GM18951 (cell line): Measurements from ENCODE around the gene FLAD1.

Experiments used
- POLR2A ChIP-seq: IDR thresholded peaks from 4 replicates; pipeline ENCODE4 v1.6.1; 2011; ENCODE audit warnings: mild to moderate bottlenecking; ENCODE audit not compliant: insufficient read length, insufficient read depth; ENCODE audit errors: extremely low read depth
- in situ Hi-C: fragments of 300-500 bp; cut with MboI; formaldehyde crosslinking; loops from one replicate; pipeline ENCODE4 v1.12.0; 2022; ENCODE audit warnings: low sequenced_read_pairs, mixed read lengths, inconsistent platforms; ENCODE audit not compliant: unreplicated experiment

Gene FLAD1

DNA sequence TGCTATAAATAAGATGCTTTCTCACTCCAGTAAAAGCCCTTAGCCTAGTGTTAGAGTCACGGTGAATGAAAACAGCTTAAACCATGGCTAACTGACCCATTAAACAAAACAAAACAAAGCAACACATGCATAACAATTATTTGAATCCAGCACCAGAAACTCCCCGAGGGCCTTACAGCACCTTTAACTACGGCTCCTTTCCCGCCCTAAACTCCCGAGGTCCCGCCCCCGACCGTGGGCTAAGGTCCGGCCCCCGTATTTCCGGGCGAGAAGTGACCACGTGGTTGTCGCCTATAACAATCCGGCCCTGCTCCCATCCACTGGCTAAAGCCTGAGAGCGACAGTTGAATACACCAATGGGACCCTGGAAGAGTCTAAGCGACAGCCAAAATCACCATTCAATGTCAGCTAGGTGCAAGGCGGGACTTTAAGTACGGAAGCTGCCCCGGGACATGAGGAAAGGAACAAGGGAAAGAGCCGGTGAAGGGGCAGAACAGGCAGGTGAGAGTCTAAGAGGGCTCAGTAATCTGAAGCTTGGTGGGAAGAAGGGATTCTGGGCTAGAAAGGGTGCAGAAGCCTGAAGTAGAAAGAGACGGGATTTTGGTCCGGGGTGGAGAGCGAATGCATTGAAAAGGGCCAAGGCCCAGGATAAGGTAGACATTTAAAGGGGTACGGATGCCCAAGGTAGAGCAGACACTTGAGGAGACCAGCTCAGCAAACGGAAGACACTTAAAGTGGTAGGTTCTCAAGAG is at the start of gene FLAD1:
Gene FLAD1, plus strand, starts transcription at position 448 of the 752 bp plus-strand sequence. CDS start 351 bp downstream, outside the sequence.
- in situ Hi-C loops, result no loop called here
- peak; percentile 75 for TF ChIP-seq POLR2A

DNA sequence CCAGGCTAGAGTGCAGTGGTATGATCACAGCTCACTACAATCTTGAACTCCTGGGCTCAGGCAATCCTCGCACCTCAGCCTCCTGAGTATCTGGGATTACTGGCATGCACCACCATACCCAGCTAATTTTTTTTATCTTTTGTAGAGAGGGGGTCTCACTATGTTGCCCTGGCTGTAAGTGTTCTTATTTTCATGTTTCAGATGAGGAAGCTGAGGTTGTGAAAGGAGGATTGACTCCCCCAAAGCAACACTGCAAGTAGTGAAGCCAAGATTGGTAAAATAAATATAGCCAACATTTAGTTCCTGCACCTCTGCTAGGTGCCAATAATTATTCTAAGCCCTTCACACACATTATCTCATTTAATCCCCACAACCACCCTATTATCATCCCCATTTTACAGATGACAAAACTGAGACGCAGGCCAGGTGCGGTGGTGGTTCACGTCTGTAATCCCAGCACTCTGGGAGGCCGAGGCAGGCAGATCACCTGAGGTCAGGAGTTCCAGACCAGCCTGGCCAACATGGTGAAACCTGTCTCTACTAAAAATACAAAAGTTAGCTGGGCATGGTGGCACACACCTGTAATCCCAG is 48.7 kb upstream of the FLAD1 start:
- in situ Hi-C loops, result no loop called here
- no peak for TF ChIP-seq POLR2A

DNA sequence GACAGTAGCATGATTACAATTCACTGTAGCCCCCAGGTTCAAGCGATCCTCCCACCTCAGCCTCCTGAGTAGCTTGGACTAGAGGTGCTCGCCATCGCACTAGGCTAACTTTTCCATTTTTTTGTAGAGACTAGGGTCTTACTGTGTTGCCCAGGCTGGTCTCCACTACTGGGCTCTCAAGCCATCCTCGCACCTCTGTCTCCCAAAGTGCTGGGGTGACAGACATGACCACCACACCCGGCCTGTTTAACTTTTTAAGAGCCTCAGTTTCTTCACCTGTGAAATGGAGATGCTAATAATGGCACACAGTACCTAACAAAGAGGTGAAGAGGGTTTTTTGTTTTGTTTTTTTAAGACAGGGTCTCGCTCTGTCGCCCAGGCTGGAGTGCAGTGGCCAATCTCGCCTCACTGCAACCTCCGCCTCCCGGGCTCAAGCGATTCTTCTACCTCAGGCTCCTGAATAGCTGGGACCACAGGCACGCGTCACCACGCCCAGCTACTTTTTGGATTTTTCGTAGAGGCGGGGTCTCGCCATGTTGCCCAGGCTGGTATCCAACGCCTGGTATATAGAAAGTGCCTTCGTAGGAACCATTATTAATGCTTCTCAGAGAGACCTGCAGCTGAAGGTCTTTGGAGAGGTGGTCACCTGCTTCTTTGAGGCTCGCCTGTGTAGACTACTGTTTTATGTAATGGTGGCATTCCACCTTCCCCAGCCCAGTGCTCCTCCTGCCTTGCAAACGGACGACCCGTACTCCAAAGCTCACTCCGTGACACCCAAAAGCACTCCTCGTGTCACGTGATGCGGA is 47.2 kb upstream of the FLAD1 start:
- TF ChIP-seq POLR2A, result no peak
- in situ Hi-C loops, result no loop called here

DNA sequence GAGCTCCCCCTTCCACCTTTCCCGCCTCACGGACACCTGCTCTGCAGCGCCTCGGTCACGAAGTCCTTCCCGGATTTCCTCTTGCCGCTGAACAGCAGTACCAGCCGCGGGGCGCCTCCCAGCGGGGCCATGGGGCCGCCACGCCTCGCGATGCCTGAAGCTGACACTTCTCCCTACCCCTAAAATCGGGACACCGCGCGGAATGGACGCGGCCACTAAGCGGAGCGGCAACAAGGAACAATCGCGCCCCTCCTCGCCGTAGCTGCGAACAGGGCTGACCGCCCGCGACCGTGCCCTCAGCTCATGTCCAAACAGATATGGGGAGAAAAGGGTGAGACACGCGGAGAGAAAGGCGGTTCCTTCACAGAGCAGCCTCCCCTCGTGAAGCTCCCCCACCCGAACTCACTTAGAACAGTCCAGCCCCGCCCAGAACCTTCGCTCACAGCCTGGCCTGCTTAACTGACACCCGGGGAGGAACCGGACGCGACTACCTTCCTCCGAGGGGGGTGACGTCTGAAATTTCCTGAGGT is 46.5 kb upstream of the FLAD1 start, which contains the start of gene PMVK:
Gene PMVK, minus strand, starts transcription at position 165 of the 530 bp plus-strand sequence. Its CDS starts 34 bp downstream, at position 131.
- peak; percentile 86 for TF ChIP-seq POLR2A
- in situ Hi-C loops, result no loop called here

DNA sequence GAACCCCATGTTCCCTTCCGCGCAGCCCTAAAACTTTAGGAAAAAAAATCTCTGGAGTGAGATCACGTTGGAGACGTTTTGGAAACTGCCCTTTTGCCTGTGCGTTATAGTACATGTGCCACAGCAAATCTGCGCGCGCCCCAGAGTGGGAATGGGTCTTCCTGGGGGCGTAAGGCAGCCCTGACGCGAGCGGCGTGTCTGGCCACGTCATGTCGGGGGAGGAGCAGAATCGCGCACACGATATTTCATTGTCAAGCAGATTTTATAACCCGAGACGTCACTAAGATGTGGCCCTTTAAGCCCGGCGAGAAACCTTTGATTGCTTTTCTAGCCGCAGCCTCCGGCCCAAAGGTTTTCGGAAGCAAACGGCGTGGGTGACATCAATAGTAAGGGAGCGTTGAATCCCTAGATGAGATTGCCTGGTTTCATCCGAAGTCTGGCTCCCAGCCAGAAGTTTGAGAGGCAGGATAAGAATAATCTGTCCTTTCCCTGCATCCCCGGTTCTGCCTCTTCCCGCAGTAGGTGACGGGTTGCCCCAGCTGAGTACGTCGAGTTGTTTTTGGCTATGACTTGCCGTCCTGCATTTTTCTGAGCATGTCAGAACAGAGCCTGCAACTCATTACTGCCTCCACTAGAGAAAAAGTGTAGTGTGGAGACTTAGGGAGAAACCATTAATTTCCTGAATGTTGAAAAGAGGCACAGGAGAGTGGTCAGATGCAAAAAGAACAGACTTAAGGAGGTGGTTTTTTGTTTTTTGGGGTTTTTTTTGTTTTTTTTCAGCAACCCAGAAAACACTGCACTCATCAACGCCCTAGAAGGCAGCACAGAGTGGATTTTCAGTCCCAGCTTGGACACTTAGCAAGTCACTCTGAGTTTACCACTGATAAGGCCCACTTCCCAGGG is 45.8 kb upstream of the FLAD1 start:
- in situ Hi-C loops, result no loop called here
- TF ChIP-seq POLR2A, result peak; percentile 50

DNA sequence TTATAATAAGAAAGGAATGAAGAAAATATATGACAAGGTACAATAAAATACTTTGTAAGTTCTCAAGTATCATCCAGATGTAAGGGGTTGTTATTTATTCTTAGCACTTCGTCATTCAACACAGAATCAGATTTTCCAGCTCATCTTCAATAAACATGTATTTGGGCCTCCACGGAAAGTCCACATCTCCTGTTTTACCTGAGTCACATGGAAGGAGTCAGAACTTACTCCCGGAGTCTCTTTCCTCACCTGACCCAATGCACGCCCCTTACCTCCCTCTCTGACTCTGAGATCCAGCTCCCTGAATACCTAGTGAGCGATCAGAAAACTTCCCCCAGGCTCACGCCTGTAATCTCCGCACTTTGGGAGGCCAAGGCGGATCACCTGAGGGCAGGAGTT is 45.2 kb upstream of the FLAD1 start:
- TF ChIP-seq POLR2A, result no peak
- in situ Hi-C loops, result no loop called here

DNA sequence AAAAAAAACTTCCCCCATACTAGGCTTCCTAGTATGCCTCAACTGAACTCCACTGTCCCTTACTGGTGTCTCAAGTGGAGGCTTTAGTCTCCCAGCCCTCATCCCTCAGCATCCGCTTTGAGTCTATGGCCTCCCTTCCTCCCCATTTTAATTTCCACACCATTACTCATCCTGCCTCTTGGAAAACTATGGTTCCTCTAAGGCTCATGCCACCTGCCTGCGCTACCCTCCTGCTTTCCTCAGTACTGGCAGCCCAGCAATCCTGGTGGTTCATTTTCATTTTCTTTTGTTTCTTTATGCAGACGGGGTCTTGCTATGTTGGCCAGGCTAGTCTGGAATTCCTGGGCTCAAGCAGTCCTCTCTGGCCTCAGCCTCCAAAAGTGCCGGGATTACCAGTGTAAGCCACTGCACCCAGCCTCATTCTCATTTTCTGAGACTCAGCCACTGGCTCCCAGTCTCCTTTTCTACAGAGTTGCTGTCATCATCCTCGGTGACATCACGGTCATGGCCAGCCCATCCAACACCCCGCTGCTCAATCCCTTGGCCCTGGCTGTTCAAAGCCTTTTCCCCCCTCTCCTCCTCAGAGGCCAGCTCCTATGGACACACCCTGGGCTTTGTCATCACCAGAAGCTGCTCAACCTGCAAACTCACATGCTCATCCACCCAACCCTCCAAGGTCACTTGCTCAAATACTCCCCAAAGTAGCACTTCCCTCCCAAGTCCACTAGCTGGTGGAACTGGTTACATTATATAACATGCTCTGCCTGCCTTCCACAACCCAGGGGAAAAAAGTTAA is 44.3 kb upstream of the FLAD1 start:
- no peak for TF ChIP-seq POLR2A
- in situ Hi-C loops, result no loop called here

DNA sequence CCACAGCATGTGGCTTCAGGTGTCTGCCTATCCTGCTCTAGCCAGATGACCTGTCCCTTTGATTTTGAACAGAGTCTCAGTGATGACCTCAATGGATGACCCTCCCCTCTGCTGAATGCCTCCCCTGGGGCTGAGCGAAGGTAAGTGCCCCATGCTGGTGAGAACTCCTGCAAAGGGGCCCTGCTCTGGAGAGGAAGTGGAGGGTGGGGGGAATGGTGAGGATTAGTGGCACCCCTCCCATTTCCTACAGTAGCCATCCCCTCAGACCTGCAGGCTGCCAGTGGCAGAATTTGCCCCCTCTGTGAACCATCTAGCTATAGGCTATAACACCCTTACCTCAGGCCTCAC is 43.0 kb upstream of the FLAD1 start:
- in situ Hi-C loops, result no loop called here
- no peak for TF ChIP-seq POLR2A

DNA sequence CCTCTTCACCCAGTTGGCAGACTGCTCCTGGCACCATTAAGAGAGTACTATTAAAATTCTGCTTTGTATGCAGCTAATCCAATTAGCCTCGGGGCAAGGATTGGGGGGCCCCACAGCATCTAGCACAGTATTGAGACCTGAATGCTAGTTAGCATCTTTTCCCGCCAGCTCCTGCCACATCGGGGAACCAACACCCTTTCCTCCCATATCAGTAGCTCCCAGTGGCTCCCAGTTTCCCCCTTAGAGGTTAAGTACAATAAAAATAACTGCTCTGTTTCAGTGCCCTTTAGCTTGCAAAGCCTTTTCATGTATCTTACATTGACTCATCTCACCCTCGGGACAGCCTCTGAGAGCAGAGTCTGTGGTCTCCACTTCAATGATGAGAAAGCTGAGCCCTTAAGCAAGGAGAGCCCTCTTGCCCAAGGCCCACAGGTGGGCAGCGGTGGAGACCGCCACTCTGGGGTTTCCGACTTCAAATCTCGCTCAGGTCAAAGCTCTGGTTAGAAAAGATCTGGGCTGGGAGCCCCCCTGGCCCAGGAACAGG is 42.4 kb upstream of the FLAD1 start:
- in situ Hi-C loops, result no loop called here
- TF ChIP-seq POLR2A, result no peak

DNA sequence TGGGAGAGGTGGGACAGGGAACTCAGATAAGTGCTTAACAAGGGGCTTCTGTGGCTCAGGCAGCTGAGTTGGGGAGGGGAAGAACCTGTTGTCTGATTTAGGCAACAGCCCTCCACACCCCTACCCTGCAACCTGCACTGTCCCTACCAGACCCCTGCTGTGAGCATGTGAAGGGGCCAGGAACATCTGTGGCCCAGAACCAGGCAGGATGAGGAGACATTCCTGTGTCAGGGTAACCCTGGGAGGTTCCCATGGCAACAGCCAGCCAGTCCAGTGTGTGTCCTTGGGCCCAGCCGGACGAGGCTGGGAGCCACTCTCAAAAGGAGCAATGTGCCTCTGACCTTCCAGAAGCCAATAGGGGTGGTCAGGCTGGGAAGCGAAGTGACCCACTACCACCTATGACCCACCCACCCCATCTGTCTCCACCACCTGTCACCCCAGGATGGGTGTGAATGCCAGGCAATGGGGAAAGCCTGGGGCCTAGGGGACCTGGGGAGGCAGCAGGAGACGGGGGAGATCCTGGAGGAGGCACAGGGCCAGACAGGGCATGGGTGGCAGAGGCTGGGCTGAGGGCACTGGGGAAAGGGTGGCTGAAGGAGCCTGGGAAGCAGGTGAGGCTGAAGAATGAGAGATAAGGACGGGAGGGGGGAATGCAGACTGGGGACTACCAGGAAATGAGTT is 41.7 kb upstream of the FLAD1 start:
- in situ Hi-C loops, result no loop called here
- TF ChIP-seq POLR2A, result no peak
